IMR-90 (cell line): ENCODE results near the gene HTR1E. TPM values are rescaled to one million over a fixed set of nuclear protein-coding genes. Genes with fewer than 3 reads are reported as not detected.

Experiments used
- ATAC-seq: fragments of 200-7000 bp; cut with Tn5 transposase; 2 replicates; pipeline ENCODE4 v1.9.1; 2020; ENCODE audit warnings: low read depth, mild to moderate bottlenecking, moderate library complexity
- BruUV-seq: library from RNA; stranded (reverse); fragments of 400-500 nt; replicated peaks from 2 replicates; lab custom pipeline; 2021; lab: Mats Ljungman, UMichigan
- CTCF ChIA-PET: fragments of 300-600 bp; formaldehyde crosslinking; extraction: SDS; loops from one replicate; lab custom pipeline; 2021; ENCODE audit warnings: antibody characterized with exemption; lab: Yijun Ruan, JAX
- POLR2A ChIA-PET: fragments of 300-600 bp; sonication (Branson Sonifier 250); formaldehyde crosslinking; loops from one replicate; lab custom pipeline; 2022; ENCODE audit warnings: antibody characterized with exemption; ENCODE audit not compliant: unreplicated experiment; lab: Charles Lee
- DNase-seq: peaks from one replicate; pipeline ENCODE4 v3.0.0; 2013
- H2AFZ ChIP-seq: replicated peaks from 2 replicates; pipeline ENCODE3; 2013; ENCODE audit warnings: low read length, mild to moderate bottlenecking; ENCODE audit not compliant: poor library complexity
- H2AK5ac ChIP-seq: 2 replicates; pipeline ENCODE4 v1.6.1; 2013; ENCODE audit warnings: low read depth, low read length, inconsistent platforms
- H2AK9ac ChIP-seq: replicated peaks from 2 replicates; pipeline ENCODE3; 2013; ENCODE audit warnings: mild to moderate bottlenecking, low read depth, low read length, moderate library complexity; ENCODE audit not compliant: poor library complexity
- H2BK120ac ChIP-seq: 2 replicates; pipeline ENCODE4 v1.6.1; 2013; ENCODE audit warnings: low read depth, low read length, inconsistent platforms
- H2BK15ac ChIP-seq: 3 replicates; pipeline ENCODE4 v1.6.1; 2013; ENCODE audit warnings: low read depth, low read length, inconsistent platforms
- H2BK20ac ChIP-seq: 2 replicates; pipeline ENCODE4 v1.6.1; 2013; ENCODE audit warnings: low read depth, mild to moderate bottlenecking, inconsistent platforms, low read length, moderate library complexity
- H2BK5ac ChIP-seq: 2 replicates; pipeline ENCODE4 v1.6.1; 2013; ENCODE audit warnings: mild to moderate bottlenecking, low read depth, low read length, inconsistent platforms; ENCODE audit not compliant: poor library complexity, severe bottlenecking
- H3K14ac ChIP-seq: replicated peaks from 2 replicates; pipeline ENCODE4 v1.6.1; 2013; ENCODE audit warnings: low read depth, low read length, inconsistent platforms
- H3K18ac ChIP-seq: 2 replicates; pipeline ENCODE4 v1.6.1; 2013; ENCODE audit warnings: low read depth, low read length, control low read depth
- H3K23ac ChIP-seq: 2 replicates; pipeline ENCODE4 v1.6.1; 2013; ENCODE audit warnings: low read depth, low read length, inconsistent platforms
- H3K27ac ChIP-seq: 2 replicates; pipeline ENCODE4 v1.5.1; 2013; ENCODE audit warnings: mild to moderate bottlenecking, control low read depth, low read length; ENCODE audit not compliant: insufficient read depth
- H3K27me3 ChIP-seq: 2 replicates; pipeline ENCODE4 v1.6.1; 2013; ENCODE audit warnings: low read length; ENCODE audit not compliant: control insufficient read depth, insufficient read depth
- H3K36me3 ChIP-seq: 2 replicates; pipeline ENCODE4 v1.6.1; 2013; ENCODE audit warnings: low read length, mixed read lengths; ENCODE audit not compliant: control insufficient read depth, insufficient read depth
- H3K4ac ChIP-seq: 2 replicates; pipeline ENCODE4 v1.6.1; 2013; ENCODE audit warnings: low read depth, low read length, inconsistent platforms
- H3K4me1 ChIP-seq: 2 replicates; pipeline ENCODE4 v1.6.1; 2013; ENCODE audit warnings: low read length, mixed read lengths; ENCODE audit not compliant: control insufficient read depth, insufficient read depth
- H3K4me2 ChIP-seq: 2 replicates; pipeline ENCODE4 v1.6.1; 2013; ENCODE audit warnings: low read depth, mild to moderate bottlenecking, control low read depth, low read length, moderate library complexity
- H3K4me3 ChIP-seq: 2 replicates; pipeline ENCODE4 v1.5.1; 2013; ENCODE audit warnings: low read depth, mild to moderate bottlenecking, control low read depth, low read length, moderate library complexity; ENCODE audit not compliant: insufficient read depth
- H3K56ac ChIP-seq: 2 replicates; pipeline ENCODE4 v1.6.1; 2013; ENCODE audit warnings: low read length, inconsistent platforms; ENCODE audit not compliant: insufficient read depth; ENCODE audit errors: extremely low read depth
- H3K79me1 ChIP-seq, 2 experiments: 2 replicates each; pipeline ENCODE4 v1.6.1; 2013; ENCODE audit warnings: low read length in 2 of 2, inconsistent platforms in 1 of 2, low read depth in 1 of 2
- H3K9ac ChIP-seq: 2 replicates; pipeline ENCODE4 v1.6.1; 2013; ENCODE audit warnings: low read depth, low read length, control low read depth
- H3K9me1 ChIP-seq: 2 replicates; pipeline ENCODE4 v1.6.1; 2013; ENCODE audit warnings: low read length, inconsistent platforms; ENCODE audit not compliant: insufficient read depth
- H3K9me3 ChIP-seq: 2 replicates; pipeline ENCODE4 v1.6.1; 2013; ENCODE audit warnings: low read length; ENCODE audit not compliant: control insufficient read depth, insufficient read depth
- H4K20me1 ChIP-seq: 2 replicates; pipeline ENCODE4 v1.6.1; 2013; ENCODE audit warnings: low read length, inconsistent platforms; ENCODE audit not compliant: insufficient read depth
- H4K5ac ChIP-seq: 2 replicates; pipeline ENCODE4 v1.6.1; 2013; ENCODE audit warnings: mild to moderate bottlenecking, low read depth, low read length, control low read depth
- H4K8ac ChIP-seq, 2 experiments: 2 replicates each; pipeline ENCODE4 v1.6.1; 2013; ENCODE audit warnings: low read depth in 2 of 2, low read length in 2 of 2, control low read depth in 1 of 2, inconsistent platforms in 1 of 2
- H4K91ac ChIP-seq: 2 replicates; pipeline ENCODE4 v1.6.1; 2013; ENCODE audit warnings: low read depth, low read length, inconsistent platforms; ENCODE audit not compliant: insufficient read depth
- BHLHE40 ChIP-seq: fragments of 150-350 bp; IDR thresholded peaks from 2 replicates; pipeline ENCODE4 v1.6.1; 2016; ENCODE audit warnings: mild to moderate bottlenecking, low read depth, low read length
- CEBPB ChIP-seq: IDR thresholded peaks from 2 replicates; pipeline ENCODE4 v1.6.1; 2012; ENCODE audit warnings: low read depth, low read length, improper control_type of control experiment
- CHD1 ChIP-seq: IDR thresholded peaks from 2 replicates; pipeline ENCODE4 v1.6.1; 2012; ENCODE audit warnings: low read depth, low read length, improper control_type of control experiment
- ELK1 ChIP-seq: fragments of 150-350 bp; IDR thresholded peaks from 2 replicates; pipeline ENCODE4 v1.6.1; 2016; ENCODE audit warnings: low read depth, mild to moderate bottlenecking, low read length, moderate library complexity, borderline replicate concordance
- FOS ChIP-seq: fragments of 150-350 bp; IDR thresholded peaks from 2 replicates; pipeline ENCODE4 v1.6.1; 2016; ENCODE audit warnings: low read depth, low read length
- MAFK ChIP-seq: IDR thresholded peaks from 2 replicates; pipeline ENCODE4 v1.6.1; 2012; ENCODE audit warnings: low read depth, low read length, improper control_type of control experiment
- MAZ ChIP-seq: IDR thresholded peaks from 2 replicates; pipeline ENCODE4 v1.6.1; 2012; ENCODE audit warnings: low read depth, mild to moderate bottlenecking, low read length, improper control_type of control experiment, moderate library complexity, borderline replicate concordance
- MXI1 ChIP-seq: IDR thresholded peaks from 2 replicates; pipeline ENCODE4 v1.6.1; 2012; ENCODE audit warnings: low read depth, mild to moderate bottlenecking, low read length, moderate library complexity, borderline replicate concordance
- NFE2L2 ChIP-seq: fragments of 150-350 bp; IDR thresholded peaks from 2 replicates; pipeline ENCODE4 v1.6.1; 2016; ENCODE audit warnings: low read depth, mild to moderate bottlenecking, low read length
- POLR2A ChIP-seq: IDR thresholded peaks from 2 replicates; pipeline ENCODE4 v1.6.1; 2012; ENCODE audit warnings: mild to moderate bottlenecking, low read depth, low read length
- RAD21 ChIP-seq: IDR thresholded peaks from 2 replicates; pipeline ENCODE4 v1.6.1; 2012; ENCODE audit warnings: low read length, improper control_type of control experiment
- RCOR1 ChIP-seq: IDR thresholded peaks from 2 replicates; pipeline ENCODE4 v1.6.1; 2012; ENCODE audit warnings: mild to moderate bottlenecking, low read length, improper control_type of control experiment; ENCODE audit not compliant: insufficient replicate concordance
- RFX5 ChIP-seq: IDR thresholded peaks from 2 replicates; pipeline ENCODE4 v1.8.0; 2012; ENCODE audit warnings: low read depth, mild to moderate bottlenecking, low read length, moderate library complexity
- SMC3 ChIP-seq: fragments of 150-350 bp; IDR thresholded peaks from 2 replicates; pipeline ENCODE4 v1.6.1; 2016; ENCODE audit warnings: low read depth, mild to moderate bottlenecking, antibody characterized with exemption, low read length, moderate library complexity
- USF2 ChIP-seq: fragments of 150-350 bp; IDR thresholded peaks from 2 replicates; pipeline ENCODE4 v1.6.1; 2017; ENCODE audit warnings: mild to moderate bottlenecking, antibody characterized with exemption, low read length, low read depth
- WGBS, 2 experiments: methylation state at CpG; one replicate each; pipeline versions ENCODE4 v1.1.5 to v1.1.7; 2013; ENCODE audit warnings: missing lambda C conversion rate in 2 of 2; ENCODE audit not compliant: insufficient read length in 1 of 2; ENCODE audit errors: extremely low coverage in 2 of 2; 5-methylcytosine and 5-hydroxymethylcytosine counted together
- dilution Hi-C: fragments of 300-500 bp; cut with HindIII; formaldehyde crosslinking; loops from one replicate; pipeline ENCODE4 v1.14.3; 2018; ENCODE audit warnings: low sequenced_read_pairs; ENCODE audit not compliant: unreplicated experiment
- in situ Hi-C: fragments of 300-500 bp; cut with MboI; formaldehyde crosslinking; loops from 3 replicates; pipeline ENCODE4 v1.14.3; 2019; ENCODE audit warnings: low sequenced_read_pairs, inconsistent platforms, mixed read lengths
- intact Hi-C: fragments of 100-400 bp; cut with micrococcal nuclease; formaldehyde crosslinking; loops from 2 replicates; pipeline ENCODE4 v1.10.0; 2022
- polyA plus RNA-seq, 3 experiments: library from polyadenylated mRNA; depleted of rRNA; stranded (reverse); fragments of >200 nt; gene quantifications; 2 replicates each; pipeline ENCODE4 v1.2.3, GENCODE V29; 2012; ENCODE audit warnings: low replicate concordance in 1 of 3
- total RNA-seq: library from RNA; depleted of rRNA; stranded (reverse); fragments of >200 nt; gene quantifications from 2 replicates; pipeline ENCODE4 v1.2.3, GENCODE V29; 2012
- TF ChIP-seq, protein P1 (sequence below): conservative IDR thresholded peaks from 2 replicates; pipeline ENCODE4 v1.5.1; 2012; ENCODE audit warnings: mild to moderate bottlenecking, low read depth, low read length, improper control_type of control experiment

HTR1E gene
- total and polyA plus RNA-seq, 2 of the 4 experiments (the other 2 are of a cell fraction): not detected

- dilution Hi-C loops: no loop called here
- Histone ChIP-seq H3K14ac (no peak overlapping the region), H2BK15ac (no peak overlapping the region)
Measured at GRCh38 chr6:86916393-86916792, 20.9 kb upstream of the HTR1E start.

More at GRCh38 chr6:86916393-86916792, 20.9 kb upstream of the HTR1E start:
- Histone ChIP-seq H4K8ac (no peak overlapping the region), H3K4ac (no peak overlapping the region), H2BK120ac (no peak overlapping the region), H4K20me1 (no peaks in the 10 kb centered on the region), H3K4me1 (no peaks in the 10 kb centered on the region), H3K9ac (no peak overlapping the region), H2AK9ac (no peak overlapping the region), H3K4me2 (no peak overlapping the region), H4K5ac (no peak overlapping the region), H4K91ac (no peak overlapping the region), H3K23ac (no peak overlapping the region), H3K9me3 (no peaks in the 10 kb centered on the region), H3K27me3 (no peaks in the 10 kb centered on the region), H3K56ac (no peak overlapping the region), H2AK5ac (no peak overlapping the region), H3K9me1 (no peaks in the 10 kb centered on the region), H3K36me3 (no peaks in the 10 kb centered on the region), H3K27ac (no peak overlapping the region), H2BK20ac (no peak overlapping the region), H2AFZ (no peak overlapping the region), H3K4me3 (no peak overlapping the region), H3K79me1 (no peaks in the 10 kb centered on the region), H2BK5ac (no peak overlapping the region), H3K18ac (no peak overlapping the region)
- BruUV-seq: no TSS peak
- ChIA-PET CTCF (no interaction called here), POLR2A (no interaction called here)
- DNase-seq: no peak
- intact Hi-C loops (no loop called here), in situ Hi-C loops (no loop called here)
- TF ChIP-seq RFX5 (no peak), SMC3 (no peak), POLR2A (no peak), MXI1 (no peak), MAFK (no peak), ELK1 (no peak), USF2 (no peak), CHD1 (no peak), NFE2L2 (no peak), MAZ (no peak), FOS (no peak), RAD21 (no peak), RCOR1 (no peak), CEBPB (no peak), BHLHE40 (no peak)
- TF ChIP-seq, protein P1, sequence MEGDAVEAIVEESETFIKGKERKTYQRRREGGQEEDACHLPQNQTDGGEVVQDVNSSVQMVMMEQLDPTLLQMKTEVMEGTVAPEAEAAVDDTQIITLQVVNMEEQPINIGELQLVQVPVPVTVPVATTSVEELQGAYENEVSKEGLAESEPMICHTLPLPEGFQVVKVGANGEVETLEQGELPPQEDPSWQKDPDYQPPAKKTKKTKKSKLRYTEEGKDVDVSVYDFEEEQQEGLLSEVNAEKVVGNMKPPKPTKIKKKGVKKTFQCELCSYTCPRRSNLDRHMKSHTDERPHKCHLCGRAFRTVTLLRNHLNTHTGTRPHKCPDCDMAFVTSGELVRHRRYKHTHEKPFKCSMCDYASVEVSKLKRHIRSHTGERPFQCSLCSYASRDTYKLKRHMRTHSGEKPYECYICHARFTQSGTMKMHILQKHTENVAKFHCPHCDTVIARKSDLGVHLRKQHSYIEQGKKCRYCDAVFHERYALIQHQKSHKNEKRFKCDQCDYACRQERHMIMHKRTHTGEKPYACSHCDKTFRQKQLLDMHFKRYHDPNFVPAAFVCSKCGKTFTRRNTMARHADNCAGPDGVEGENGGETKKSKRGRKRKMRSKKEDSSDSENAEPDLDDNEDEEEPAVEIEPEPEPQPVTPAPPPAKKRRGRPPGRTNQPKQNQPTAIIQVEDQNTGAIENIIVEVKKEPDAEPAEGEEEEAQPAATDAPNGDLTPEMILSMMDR: no peak
- 0% methylated on average over 1 of the region's 2 CpGs; no CpG with 5 or more reads in 1 of the 2 experiments for WGBS, 2 experiments
- no peak for ATAC-seq
